CD4-positive, CD25-positive, alpha-beta regulatory T cell (primary cell): Measurements from ENCODE around the gene DNAJB2. TPM values are rescaled to one million over a fixed set of nuclear protein-coding genes. Genes with fewer than 3 reads are reported as not detected.

Source experiments
- ATAC-seq, 2 donors: fragments of 150-1000 bp; cut with Tn5 transposase; one replicate each; pipeline ENCODE4 v1.10.0; 2021; ENCODE audit warnings: low read depth in 2 of 2, moderate number of reproducible peaks in 2 of 2, moderate library complexity in 1 of 2
- DNase-seq, 3 donors: peaks; one replicate each; pipeline versions ENCODE4 v3.0.0 to v3.0.0-alpha.2; 2012 to 2022; ENCODE audit warnings: mixed read lengths in 1 of 3
- H3K27ac ChIP-seq: one replicate; pipeline ENCODE4 v1.7.0; 2013; ENCODE audit warnings: mild to moderate bottlenecking, low read length; ENCODE audit not compliant: insufficient read depth, poor library complexity, severe bottlenecking
- H3K27me3 ChIP-seq: one replicate; pipeline ENCODE4 v1.7.0; 2013; ENCODE audit warnings: low read length; ENCODE audit not compliant: control insufficient read depth, insufficient read depth
- H3K36me3 ChIP-seq: one replicate; pipeline ENCODE4 v1.7.0; 2013; ENCODE audit warnings: mild to moderate bottlenecking, low read length, moderate library complexity; ENCODE audit not compliant: control insufficient read depth, insufficient read depth
- H3K4me1 ChIP-seq: 2 replicates; pipeline ENCODE4 v1.7.0; 2013; ENCODE audit warnings: mild to moderate bottlenecking, low read length; ENCODE audit not compliant: insufficient read depth, control insufficient read depth, poor library complexity, severe bottlenecking
- H3K4me3 ChIP-seq: one replicate; pipeline ENCODE4 v1.7.0; 2013; ENCODE audit warnings: low read depth, mild to moderate bottlenecking, low read length, moderate library complexity
- H3K9me3 ChIP-seq, 2 experiments: 1 replicate in 1 of 2; 2 replicates in 1 of 2; pipeline ENCODE4 v1.7.0; 2013; ENCODE audit warnings: low read length in 2 of 2, mild to moderate bottlenecking in 1 of 2, moderate library complexity in 1 of 2; ENCODE audit not compliant: control insufficient read depth in 2 of 2
- H3K27ac Mint-ChIP-seq, 3 donors: one replicate each; pipeline ENCODE4 v1.8.0; 2020 to 2022; ENCODE audit warnings: mild to moderate bottlenecking in 3 of 3, mixed read lengths in 3 of 3, moderate library complexity in 2 of 3
- H3K27me3 Mint-ChIP-seq: one replicate; pipeline ENCODE4 v1.8.0; 2022; ENCODE audit warnings: mild to moderate bottlenecking, mixed read lengths
- H3K36me3 Mint-ChIP-seq: one replicate; pipeline ENCODE4 v1.8.0; 2020; ENCODE audit warnings: mixed read lengths
- H3K4me1 Mint-ChIP-seq, 4 donors: one replicate each; pipeline ENCODE4 v1.8.0; 2020 to 2022; ENCODE audit warnings: mixed read lengths in 4 of 4, mild to moderate bottlenecking in 1 of 4
- H3K4me3 Mint-ChIP-seq, 4 donors: one replicate each; pipeline ENCODE4 v1.8.0; 2020 to 2022; ENCODE audit warnings: mild to moderate bottlenecking in 4 of 4, mixed read lengths in 4 of 4, moderate library complexity in 3 of 4
- H3K9me3 Mint-ChIP-seq, 7 donors: one replicate each; pipeline ENCODE4 v1.8.0; 2020 to 2022; ENCODE audit warnings: mixed read lengths in 7 of 7, mild to moderate bottlenecking in 3 of 7, moderate library complexity in 2 of 7
- polyA plus RNA-seq, 4 donors: library from polyadenylated mRNA; unstranded; fragments of 300-500 nt; fragmentation: Illumina TruSeq; gene quantifications; one replicate each; pipeline ENCODE4 v1.2.3, GENCODE V29; 2021
- total RNA-seq: library from RNA; stranded (reverse); gene quantifications from one replicate; pipeline ENCODE4 v1.2.3, GENCODE V29; 2022

Gene DNAJB2
- total and polyA plus RNA-seq, 5 donors from 2014 or later: 6.0 to 133 (median 6.3) TPM

DNA sequence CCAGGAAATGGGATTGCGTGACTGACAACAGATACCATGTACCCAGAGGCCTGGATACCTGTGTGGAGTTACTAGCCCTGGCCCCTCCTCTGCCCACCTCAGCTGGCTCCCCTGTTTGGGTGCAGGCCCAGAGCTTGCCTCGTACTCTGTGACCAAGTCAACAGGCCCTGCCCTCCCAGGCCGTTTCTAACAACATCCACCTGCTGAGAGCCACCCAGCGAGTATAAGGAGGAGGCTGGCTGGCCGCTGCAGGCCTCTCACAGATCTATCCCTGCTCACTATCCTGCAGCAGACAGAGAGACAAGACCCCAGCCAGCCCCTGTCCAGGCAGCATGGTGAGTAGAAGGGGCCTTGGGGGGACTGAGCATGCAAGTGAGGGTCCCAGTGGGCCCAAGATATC, 12.9 kb upstream of the DNAJB2 start:
- Mint-ChIP-seq H3K36me3 (no peaks in the 10 kb centered on the region), H3K9me3 (no peaks in the 10 kb centered on the region), H3K4me1 (peaks cover 0 to 3% (median 0%) of the 10 kb centered on the region in 4 donors), H3K27me3 (peaks cover 11% of the 10 kb centered on the region), H3K4me3 (no peak overlapping the region), H3K27ac (no peak overlapping the region)
- Histone ChIP-seq H3K9me3 (no peaks in the 10 kb centered on the region), H3K27me3 (peaks cover 2% of the 10 kb centered on the region), H3K36me3 (no peaks in the 10 kb centered on the region), H3K4me3 (no peak overlapping the region), H3K4me1 (no peaks in the 10 kb centered on the region), H3K27ac (no peak overlapping the region)
- DNase-seq: no peak
- ATAC-seq: no peak

DNA sequence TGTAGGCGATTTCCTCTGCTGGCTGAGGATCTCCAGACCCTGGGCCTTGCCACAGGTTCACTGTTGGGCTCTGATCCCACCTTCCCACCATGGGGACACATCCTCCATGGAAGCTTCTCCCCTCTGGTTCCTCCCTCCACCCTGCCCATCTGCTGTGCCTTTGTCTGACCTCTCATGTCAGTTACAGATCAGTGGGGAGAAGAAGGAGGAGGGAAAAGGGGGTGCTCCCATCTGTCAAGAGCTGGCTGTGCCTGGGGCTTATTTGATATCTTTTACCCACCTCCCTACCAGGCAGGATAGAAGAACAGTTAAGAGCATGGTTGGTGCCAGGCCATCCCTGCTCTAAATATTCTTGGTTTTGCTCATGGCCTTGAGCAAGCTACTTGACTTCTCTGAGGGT, 12.3 kb upstream of the DNAJB2 start:
- Mint-ChIP-seq H3K9me3 (no peaks in the 10 kb centered on the region), H3K4me1 (peaks cover 0 to 3% (median 0%) of the 10 kb centered on the region in 4 donors), H3K27me3 (peaks cover 12% of the 10 kb centered on the region), H3K27ac (peak overlapping the region in 1 of 3 donors; percentile 43), H3K4me3 (no peak overlapping the region), H3K36me3 (no peaks in the 10 kb centered on the region)
- Histone ChIP-seq H3K4me1 (no peaks in the 10 kb centered on the region), H3K36me3 (no peaks in the 10 kb centered on the region), H3K4me3 (no peak overlapping the region), H3K9me3 (no peaks in the 10 kb centered on the region), H3K27me3 (no peaks in the 10 kb centered on the region), H3K27ac (no peak overlapping the region)
- ATAC-seq: no peak
- no peak for DNase-seq

DNA sequence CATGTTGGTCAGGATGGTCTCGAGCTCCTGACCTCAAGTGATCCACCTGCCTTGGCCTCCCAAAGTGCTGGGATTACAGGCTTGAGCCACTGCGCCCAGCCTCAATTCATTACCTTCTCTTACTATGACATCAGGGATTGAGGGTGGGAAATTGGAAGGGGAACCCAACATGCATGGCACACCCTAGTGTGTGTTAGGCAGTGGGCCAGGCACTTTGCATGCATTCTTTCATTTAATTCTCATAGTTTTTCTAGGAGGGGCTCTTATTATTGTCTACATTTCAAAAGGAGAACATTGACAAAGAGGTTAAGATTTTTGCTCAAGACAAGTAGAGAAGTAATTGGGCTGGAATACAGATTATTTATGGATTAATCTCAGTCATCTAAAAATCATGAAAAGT, 10.9 kb upstream of the DNAJB2 start:
- ATAC-seq: no peak
- no peaks in the 10 kb centered on the region for H3K9me3 ChIP-seq
- no peak overlapping the region for H3K4me3 Mint-ChIP-seq

DNA sequence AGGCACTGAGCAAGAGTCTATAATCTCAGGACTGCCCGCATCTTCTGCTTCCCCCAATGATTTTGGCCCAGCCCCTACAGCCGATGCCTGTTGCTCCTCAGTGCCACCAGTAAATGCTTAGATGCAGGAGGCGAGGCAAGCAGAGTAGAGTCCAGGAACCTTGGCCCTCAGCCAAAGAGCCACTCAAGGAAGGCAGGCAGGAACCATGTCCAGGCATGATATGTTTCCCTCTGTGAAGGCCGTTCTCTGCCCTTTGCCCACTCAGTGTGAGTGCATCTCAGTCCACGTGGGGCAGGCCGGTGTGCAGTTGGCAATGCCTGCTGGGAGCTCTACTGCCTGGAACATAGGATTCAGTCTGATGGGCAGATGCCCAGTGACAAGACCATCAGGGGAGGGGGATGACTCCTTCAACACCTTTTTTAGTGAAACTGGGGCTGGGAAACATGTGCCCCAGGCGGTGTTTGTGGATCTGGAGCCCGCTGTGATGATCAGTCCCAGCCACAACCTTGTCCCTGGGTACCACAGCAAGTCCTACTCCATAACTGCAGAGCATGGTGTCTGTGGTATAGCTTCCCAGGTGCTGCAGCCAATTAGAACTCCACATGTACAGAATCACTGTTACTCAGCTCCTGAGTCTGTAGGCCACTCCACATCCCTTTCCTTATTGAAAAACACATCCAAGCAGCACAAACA, 9.7 kb upstream of the DNAJB2 start:
- Histone ChIP-seq H3K4me1 (no peaks in the 10 kb centered on the region), H3K27ac (no peak overlapping the region), H3K36me3 (no peaks in the 10 kb centered on the region), H3K27me3 (no peaks in the 10 kb centered on the region), H3K4me3 (no peak overlapping the region), H3K9me3 (no peaks in the 10 kb centered on the region)
- H3K4me1 Mint-ChIP-seq: peaks cover 0 to 3% (median 0%) of the 10 kb centered on the region in 4 donors
- H3K27ac Mint-ChIP-seq: peak overlapping the region in 1 of 3 donors; percentile 20
- no peak overlapping the region for H3K4me3 Mint-ChIP-seq
- DNase-seq (no peak), ATAC-seq (no peak)
- no peaks in the 10 kb centered on the region for H3K36me3 Mint-ChIP-seq
- H3K9me3 Mint-ChIP-seq: no peaks in the 10 kb centered on the region
- H3K27me3 Mint-ChIP-seq: peaks cover 14% of the 10 kb centered on the region

More for the DNA sequence above, 10.9 kb upstream of the DNAJB2 start:
- no peak for DNase-seq
- Mint-ChIP-seq H3K9me3 (no peaks in the 10 kb centered on the region), H3K27ac (no peak overlapping the region), H3K27me3 (peaks cover 14% of the 10 kb centered on the region), H3K4me1 (peaks cover 0 to 3% (median 0%) of the 10 kb centered on the region in 4 donors), H3K36me3 (no peaks in the 10 kb centered on the region)
- Histone ChIP-seq H3K4me3 (no peak overlapping the region), H3K27me3 (no peaks in the 10 kb centered on the region), H3K4me1 (no peaks in the 10 kb centered on the region), H3K27ac (no peak overlapping the region), H3K36me3 (no peaks in the 10 kb centered on the region)

DNA sequence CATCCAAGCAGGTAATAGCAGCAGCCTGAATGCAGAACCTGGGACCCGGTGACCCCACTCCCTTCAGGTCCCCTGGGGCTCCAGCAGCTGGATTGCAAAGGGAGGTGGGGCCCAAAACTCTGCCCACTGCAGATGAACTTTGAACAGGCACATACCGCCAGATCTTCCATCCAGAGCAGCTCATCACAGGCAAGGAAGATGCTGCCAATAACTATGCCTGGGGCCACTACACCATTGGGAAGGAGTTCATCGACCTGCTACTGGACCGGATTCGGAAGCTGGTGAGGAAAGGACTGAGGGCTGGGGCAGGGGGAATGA, 9.2 kb upstream of the DNAJB2 start:
- H3K27ac Mint-ChIP-seq: no peak overlapping the region
- no peak for DNase-seq
- peaks cover 17% of the 10 kb centered on the region for H3K27me3 Mint-ChIP-seq

DNA sequence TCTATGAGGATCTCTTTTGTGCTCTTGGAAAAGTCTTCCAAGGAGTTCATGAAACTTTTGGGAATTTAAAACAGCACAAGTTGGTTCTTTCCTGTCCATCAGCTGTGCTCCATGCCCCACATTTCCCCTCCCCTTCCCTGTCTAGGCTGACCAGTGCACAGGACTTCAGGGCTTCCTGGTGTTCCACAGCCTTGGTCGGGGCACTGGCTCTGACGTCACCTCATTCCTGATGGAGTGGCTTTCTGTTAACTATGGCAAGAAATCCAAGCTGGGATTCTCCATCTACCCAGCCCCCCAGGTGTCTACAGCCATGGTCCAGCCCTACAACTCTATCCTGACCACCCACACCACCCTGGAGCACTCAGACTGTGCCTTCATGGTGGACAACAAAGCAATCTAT, 8.1 kb upstream of the DNAJB2 start:
- no peak for DNase-seq
- H3K27ac Mint-ChIP-seq: no peak overlapping the region

More for the DNA sequence above, 9.2 kb upstream of the DNAJB2 start:
- H3K9me3 Mint-ChIP-seq: no peaks in the 10 kb centered on the region
- H3K4me3 Mint-ChIP-seq: no peak overlapping the region
- H3K36me3 Mint-ChIP-seq: no peaks in the 10 kb centered on the region
- Histone ChIP-seq H3K4me3 (no peak overlapping the region), H3K9me3 (no peaks in the 10 kb centered on the region), H3K36me3 (no peaks in the 10 kb centered on the region), H3K27ac (no peak overlapping the region), H3K27me3 (no peaks in the 10 kb centered on the region), H3K4me1 (no peaks in the 10 kb centered on the region)
- H3K4me1 Mint-ChIP-seq: no peaks in the 10 kb centered on the region
- ATAC-seq: no peak

DNA sequence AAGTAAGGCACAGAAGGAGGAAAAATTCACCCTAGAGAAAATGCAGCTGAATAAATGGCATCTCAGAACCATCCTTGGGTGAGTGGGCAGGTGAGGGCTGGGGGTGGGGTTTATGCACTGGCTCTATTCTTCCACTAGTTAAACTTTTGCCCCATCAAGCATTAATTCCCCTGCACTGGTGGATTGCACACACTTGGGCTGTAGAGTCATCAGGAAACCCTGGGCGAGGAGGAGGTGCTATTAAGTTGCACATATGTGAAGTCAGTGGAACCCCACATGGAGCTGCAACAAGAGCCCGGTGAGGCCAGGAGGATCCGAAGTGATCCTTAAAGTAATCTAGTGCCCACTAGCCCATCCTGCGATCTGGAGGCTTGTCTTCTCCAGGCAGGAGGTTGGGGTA, 6.8 kb upstream of the DNAJB2 start:
- Mint-ChIP-seq H3K9me3 (no peaks in the 10 kb centered on the region), H3K4me3 (no peak overlapping the region), H3K27ac (no peak overlapping the region), H3K36me3 (no peaks in the 10 kb centered on the region), H3K27me3 (peaks cover 18% of the 10 kb centered on the region), H3K4me1 (peaks cover 3% of the 10 kb centered on the region in 4 donors)
- H3K36me3 ChIP-seq: no peaks in the 10 kb centered on the region
- no peaks in the 10 kb centered on the region for H3K27me3 ChIP-seq
- ATAC-seq: no peak
- DNase-seq: no peak
- H3K4me1 ChIP-seq: peaks cover 1% of the 10 kb centered on the region
- H3K27ac ChIP-seq: no peak overlapping the region
- H3K4me3 ChIP-seq: no peak overlapping the region
- no peaks in the 10 kb centered on the region for H3K9me3 ChIP-seq

More for the DNA sequence above, 8.1 kb upstream of the DNAJB2 start:
- Mint-ChIP-seq H3K4me1 (no peaks in the 10 kb centered on the region), H3K4me3 (no peak overlapping the region), H3K9me3 (no peaks in the 10 kb centered on the region), H3K36me3 (no peaks in the 10 kb centered on the region), H3K27me3 (peaks cover 18% of the 10 kb centered on the region)
- Histone ChIP-seq H3K9me3 (no peaks in the 10 kb centered on the region), H3K27me3 (no peaks in the 10 kb centered on the region), H3K4me1 (no peaks in the 10 kb centered on the region), H3K27ac (no peak overlapping the region), H3K36me3 (no peaks in the 10 kb centered on the region), H3K4me3 (no peak overlapping the region)
- no peak for ATAC-seq

DNA sequence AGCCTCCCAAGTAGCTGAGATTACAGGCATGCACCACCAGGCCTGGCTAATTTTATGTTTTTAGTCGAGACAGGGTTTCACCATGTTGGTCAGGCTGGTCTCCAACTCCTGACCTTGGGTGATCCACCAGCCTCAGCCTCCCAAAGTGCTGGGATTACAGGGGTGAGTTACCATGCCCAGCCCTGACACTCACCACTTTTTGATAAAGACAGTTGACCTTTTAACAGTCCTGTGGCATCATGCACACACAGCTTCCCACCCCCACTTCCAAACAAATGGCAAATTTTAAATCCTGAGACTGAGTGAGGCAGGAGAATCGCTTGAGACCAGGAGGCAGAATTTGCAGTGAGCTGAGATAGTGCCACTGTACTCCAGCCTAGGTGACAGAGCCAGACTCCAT, 6.2 kb upstream of the DNAJB2 start:
- Mint-ChIP-seq H3K27ac (no peak overlapping the region), H3K4me1 (peaks cover 8 to 10% (median 9%) of the 10 kb centered on the region in 4 donors), H3K27me3 (peaks cover 18% of the 10 kb centered on the region), H3K36me3 (no peaks in the 10 kb centered on the region), H3K9me3 (no peaks in the 10 kb centered on the region), H3K4me3 (no peak overlapping the region)
- ATAC-seq (no peak), DNase-seq (no peak)
- H3K9me3 ChIP-seq: no peaks in the 10 kb centered on the region
- no peaks in the 10 kb centered on the region for H3K36me3 ChIP-seq
- no peak overlapping the region for H3K27ac ChIP-seq
- H3K4me3 ChIP-seq: no peak overlapping the region
- peaks cover 8% of the 10 kb centered on the region for H3K4me1 ChIP-seq
- no peaks in the 10 kb centered on the region for H3K27me3 ChIP-seq
